Measurements from ENCODE around the gene TAC3. TPM values are rescaled to one million over a fixed set of nuclear protein-coding genes. Genes with fewer than 3 reads are reported as not detected.
"Not testable (repeated sequence)": the region's sequence is repeated elsewhere in the genome, so short reads cannot be mapped to it uniquely, and the experiment has no call there.

TAC3 gene
- total RNA-seq, 3 donors from 2014 or later = 0.81 to 2.0 (median 1.8) TPM

GRCh38 chr12:56980941-56981530 lies 35.3 kb downstream of the TAC3 start:
- H3K9me3 ChIP-seq = no peaks in the 10 kb centered on the region
- no peaks in the 10 kb centered on the region for H3K36me3 ChIP-seq (ENCODE audit: low read depth)
- no peaks in the 10 kb centered on the region for H3K4me1 ChIP-seq (ENCODE audit: low read depth)
- intact Hi-C loops (cut with DNase I, micrococcal nuclease) = no loop called here
- no peak for DNase-seq
- H3K4me3 ChIP-seq = no peak overlapping the region
- no peak for TF ChIP-seq CTCF (IDR thresholded peaks at IDR 0.05)
- ATAC-seq = no peak

- DNase-seq (no peak), ATAC-seq (no peak)
- no peaks in the 10 kb centered on the region for H3K9me3 ChIP-seq
- H3K36me3 ChIP-seq (ENCODE audit: low read depth) = no peaks in the 10 kb centered on the region
- H3K4me1 ChIP-seq (ENCODE audit: low read depth) = no peaks in the 10 kb centered on the region
- no peak for TF ChIP-seq CTCF (IDR thresholded peaks at IDR 0.05)
- intact Hi-C loops (cut with DNase I, micrococcal nuclease) = no loop called here
- H3K4me3 ChIP-seq = no peak overlapping the region
Measured at GRCh38 chr12:56980268-56980667, 36.1 kb downstream of the TAC3 start.

GRCh38 chr12:56979628-56980027 lies 36.7 kb downstream of the TAC3 start:
- H3K9me3 ChIP-seq = no peaks in the 10 kb centered on the region
- intact Hi-C loops (cut with DNase I, micrococcal nuclease) = no loop called here
- ATAC-seq = no peak
- no peak for DNase-seq
- H3K4me1 ChIP-seq (ENCODE audit: low read depth) = no peaks in the 10 kb centered on the region
- H3K4me3 ChIP-seq = no peak overlapping the region
- TF ChIP-seq CTCF (IDR thresholded peaks at IDR 0.05) = no peak
- no peaks in the 10 kb centered on the region for H3K36me3 ChIP-seq (ENCODE audit: low read depth)

GRCh38 chr12:56978397-56979138 lies 37.8 kb downstream of the TAC3 start:
- ATAC-seq = no peak
- intact Hi-C loops (cut with DNase I, micrococcal nuclease) = no loop called here
- H3K36me3 ChIP-seq (ENCODE audit: low read depth) = no peaks in the 10 kb centered on the region
- H3K4me3 ChIP-seq = no peak overlapping the region
- no peaks in the 10 kb centered on the region for H3K9me3 ChIP-seq
- no peaks in the 10 kb centered on the region for H3K4me1 ChIP-seq (ENCODE audit: low read depth)
- DNase-seq = no peak
- no peak for TF ChIP-seq CTCF (IDR thresholded peaks at IDR 0.05)

- H3K36me3 ChIP-seq (ENCODE audit: low read depth); H3K4me3 ChIP-seq; ATAC-seq; intact Hi-C loops (cut with DNase I, micrococcal nuclease); DNase-seq; H3K9me3 ChIP-seq; H3K4me1 ChIP-seq (ENCODE audit: low read depth): not testable (repeated sequence)
Measured at GRCh38 chr12:56977361-56977760, 39.0 kb downstream of the TAC3 start.

GRCh38 chr12:56974224-56974623 lies 42.1 kb downstream of the TAC3 start:
- DNase-seq = not testable (repeated sequence)

GRCh38 chr12:56968910-56969309 lies 47.4 kb downstream of the TAC3 start:
- ATAC-seq; H3K4me3 ChIP-seq; H3K36me3 ChIP-seq (ENCODE audit: low read depth); H3K9me3 ChIP-seq; DNase-seq; intact Hi-C loops (cut with DNase I, micrococcal nuclease); H3K4me1 ChIP-seq (ENCODE audit: low read depth): not testable (repeated sequence)

More at GRCh38 chr12:56974224-56974623, 42.1 kb downstream of the TAC3 start:
- H3K4me1 ChIP-seq (ENCODE audit: low read depth); H3K4me3 ChIP-seq; H3K9me3 ChIP-seq; intact Hi-C loops (cut with DNase I, micrococcal nuclease); H3K36me3 ChIP-seq (ENCODE audit: low read depth); ATAC-seq: not testable (repeated sequence)

- ATAC-seq; H3K4me3 ChIP-seq; H3K4me1 ChIP-seq (ENCODE audit: low read depth); H3K9me3 ChIP-seq; intact Hi-C loops (cut with DNase I, micrococcal nuclease); H3K36me3 ChIP-seq (ENCODE audit: low read depth): not testable (repeated sequence)
- peak in 1 of 3 donors; percentile 28 for DNase-seq
Measured at GRCh38 chr12:56965997-56966642, 50.2 kb downstream of the TAC3 start.

GRCh38 chr12:56965124-56965523 lies 51.2 kb downstream of the TAC3 start:
- DNase-seq; H3K4me3 ChIP-seq; H3K4me1 ChIP-seq (ENCODE audit: low read depth); H3K9me3 ChIP-seq; ATAC-seq; H3K36me3 ChIP-seq (ENCODE audit: low read depth); intact Hi-C loops (cut with DNase I, micrococcal nuclease): not testable (repeated sequence)

GRCh38 chr12:56963557-56963956 lies 52.8 kb downstream of the TAC3 start:
- H3K4me1 ChIP-seq (ENCODE audit: low read depth); DNase-seq; ATAC-seq; H3K36me3 ChIP-seq (ENCODE audit: low read depth); H3K4me3 ChIP-seq; H3K9me3 ChIP-seq; intact Hi-C loops (cut with DNase I, micrococcal nuclease): not testable (repeated sequence)
